Thoracic aorta (tissue), 2 donors: Measurements from ENCODE around the gene UBE2H. TPM values are rescaled to one million over a fixed set of nuclear protein-coding genes. Genes with fewer than 3 reads are reported as not detected.

Experiments used
- ATAC-seq: fragments of 150-250 bp; one replicate; pipeline ENCODE4 v1.8.0; 2017; ENCODE audit warnings: low read depth; ENCODE audit not compliant: insufficient number of reproducible peaks, low FRiP score
- DNase-seq: peaks from one replicate; pipeline ENCODE4 v3.0.0-alpha.2; 2020; ENCODE audit warnings: low spot score
- H3K27ac ChIP-seq, 2 donors: fragments of 200-600 bp; sonication (generic); 1 replicate in 1 of 2; 2 replicates in 1 of 2; pipeline ENCODE4 v1.5.1; 2016; ENCODE audit warnings: mild to moderate bottlenecking in 2 of 2, moderate library complexity in 2 of 2
- H3K27me3 ChIP-seq: fragments of 200-600 bp; sonication (generic); replicated peaks from 2 replicates; pipeline ENCODE4 v1.6.0; 2016; ENCODE audit warnings: mild to moderate bottlenecking; ENCODE audit not compliant: insufficient read depth
- H3K36me3 ChIP-seq: fragments of 200-600 bp; sonication (generic); one replicate; pipeline ENCODE4 v1.5.1; 2016
- H3K4me1 ChIP-seq, 2 donors: fragments of 200-600 bp; sonication (generic); 1 replicate in 1 of 2; 2 replicates in 1 of 2; pipeline versions ENCODE4 v1.5.1 to v1.6.0; 2016; ENCODE audit warnings: low read depth in 2 of 2, mild to moderate bottlenecking in 1 of 2; ENCODE audit not compliant: control insufficient read depth in 1 of 2
- H3K4me3 ChIP-seq: fragments of 200-600 bp; sonication (generic); 2 replicates; pipeline ENCODE4 v1.5.1; 2016; ENCODE audit warnings: mild to moderate bottlenecking
- H3K9me3 ChIP-seq: fragments of 200-600 bp; sonication (generic); 2 replicates; pipeline ENCODE4 v1.5.1; 2016
- CTCF ChIP-seq: fragments of 200-600 bp; sonication (generic); IDR thresholded peaks from one replicate; pipeline ENCODE4 v1.5.1; 2019; ENCODE audit warnings: antibody characterized with exemption
- total RNA-seq, 2 donors: library from RNA; depleted of rRNA; stranded (reverse); fragments of >200 nt; gene quantifications; one replicate each; pipeline versions ENCODE4 v1.1.0 to v1.2.3, GENCODE V29; 2016

UBE2H gene
- total RNA-seq, 2 donors from 2014 or later: 136 to 158 TPM

- Histone ChIP-seq H3K9me3 (no peaks in the 10 kb centered on the region), H3K4me3 (no peak overlapping the region), H3K27me3 (peaks cover 10% of the 10 kb centered on the region), H3K4me1 (peaks cover 4 to 10% of the 10 kb centered on the region in 2 donors), H3K36me3 (no peaks in the 10 kb centered on the region), H3K27ac (no peak overlapping the region)
- ATAC-seq: no peak
- no peak for DNase-seq
- TF ChIP-seq CTCF: no peak
Measured at GRCh38 chr7:129790136-129790535, 162.6 kb downstream of the UBE2H start.

- Histone ChIP-seq H3K27ac (no peak overlapping the region), H3K9me3 (no peaks in the 10 kb centered on the region), H3K27me3 (peaks cover 15% of the 10 kb centered on the region), H3K36me3 (no peaks in the 10 kb centered on the region), H3K4me3 (no peak overlapping the region), H3K4me1 (peaks cover 7 to 15% of the 10 kb centered on the region in 2 donors)
- no peak for TF ChIP-seq CTCF
- ATAC-seq (no peak), DNase-seq (no peak)
Measured at GRCh38 chr7:129789652-129790051, 163.1 kb downstream of the UBE2H start.

- H3K4me3 ChIP-seq: no peak overlapping the region
- no peaks in the 10 kb centered on the region for H3K9me3 ChIP-seq
- ATAC-seq (no peak), DNase-seq (no peak)
- peaks cover 12 to 21% of the 10 kb centered on the region in 2 donors for H3K4me1 ChIP-seq
- peaks cover 20% of the 10 kb centered on the region for H3K27me3 ChIP-seq
- TF ChIP-seq CTCF: no peak
- H3K27ac ChIP-seq: no peak overlapping the region
- no peaks in the 10 kb centered on the region for H3K36me3 ChIP-seq
Measured at GRCh38 chr7:129789000-129789399, 163.8 kb downstream of the UBE2H start.

- TF ChIP-seq CTCF: no peak
- ATAC-seq (no peak), DNase-seq (no peak)
- Histone ChIP-seq H3K9me3 (no peaks in the 10 kb centered on the region), H3K27me3 (peaks cover 38% of the 10 kb centered on the region), H3K4me3 (no peak overlapping the region), H3K27ac (no peak overlapping the region), H3K4me1 (peaks cover 17 to 29% of the 10 kb centered on the region in 2 donors), H3K36me3 (no peaks in the 10 kb centered on the region)
Measured at GRCh38 chr7:129786825-129787563, 165.8 kb downstream of the UBE2H start.

- DNase-seq: no peak
- TF ChIP-seq CTCF: no peak
- H3K4me3 ChIP-seq: peak overlapping the region; percentile 25
- no peak overlapping the region for H3K27ac ChIP-seq
- H3K36me3 ChIP-seq: no peaks in the 10 kb centered on the region
- peaks cover 21 to 40% of the 10 kb centered on the region in 2 donors for H3K4me1 ChIP-seq
- ATAC-seq: no peak
- H3K27me3 ChIP-seq: peaks cover 49% of the 10 kb centered on the region
- no peaks in the 10 kb centered on the region for H3K9me3 ChIP-seq
Measured at GRCh38 chr7:129785685-129786514, 166.9 kb downstream of the UBE2H start.
